ENCODE results near the gene NSF. TPM values are rescaled to one million over a fixed set of nuclear protein-coding genes. Genes with fewer than 3 reads are reported as not detected.
A peak's percentile ranks its signal among the peaks of the same experiment; 100 is the strongest.

The NSF gene
- total and polyA plus RNA-seq, 4 experiments from 2014 or later = 14.6 to 67.3 (median 43.9) TPM

DNA sequence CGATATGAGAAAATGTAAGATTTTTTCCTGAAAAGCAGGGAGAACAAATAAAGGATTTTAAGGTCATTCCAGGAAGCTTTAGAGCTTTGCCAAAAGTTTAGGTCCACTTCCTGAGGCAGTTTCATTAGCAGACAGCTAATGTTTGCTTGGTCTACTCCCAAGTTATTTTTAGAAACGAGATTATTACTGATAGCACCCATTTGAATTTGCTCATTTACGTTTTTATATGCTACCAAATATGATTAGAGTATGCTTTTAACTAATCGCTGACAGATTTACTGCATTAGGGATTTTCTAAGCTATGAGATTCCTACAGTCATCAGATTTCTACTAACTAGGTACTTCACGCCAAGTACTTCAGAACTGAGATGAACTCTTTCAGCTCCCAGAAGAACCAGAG lies 129.9 kb downstream of the NSF start:
- intact Hi-C loops (cut with micrococcal nuclease) = no loop called here
- no peaks in the 10 kb centered on the region for H3K27me3 Mint-ChIP-seq

DNA sequence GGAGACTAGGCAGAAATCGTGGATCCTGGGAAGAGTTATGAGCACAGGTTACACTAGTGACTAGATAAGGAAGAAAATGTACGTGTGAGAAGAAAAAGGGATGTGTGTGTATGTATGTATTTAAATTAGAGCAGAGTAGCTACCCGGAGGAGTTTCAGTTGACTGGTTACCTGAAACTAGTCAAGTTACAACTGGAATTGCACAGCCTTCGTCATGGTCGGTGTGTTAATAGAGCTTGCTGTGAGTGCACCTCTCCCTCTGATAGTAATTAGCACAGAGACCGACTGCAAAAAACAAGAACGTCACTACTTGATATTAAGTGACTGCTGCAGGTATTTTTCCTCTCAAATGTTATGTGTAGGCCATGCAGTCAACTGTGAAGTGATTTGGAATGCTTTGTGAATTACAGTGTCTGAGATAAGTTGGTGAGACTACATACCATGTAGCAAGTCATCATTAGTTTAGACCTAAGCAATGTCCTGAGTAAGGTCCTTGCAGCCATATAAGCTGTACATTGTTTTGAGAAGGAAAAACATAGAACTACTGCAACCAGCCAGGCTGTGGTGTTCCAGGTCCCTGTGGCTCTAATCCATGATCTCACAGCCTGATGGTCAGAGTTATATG lies 132.3 kb downstream of the NSF start:
- ChIA-PET POLR2A (ENCODE audit: partially characterized antibody) (no interaction called here), CTCF (ENCODE audit: partially characterized antibody) (no interaction called here)
- no peak for DNase-seq
- no peak overlapping the region for H3K4me3 ChIP-seq (ENCODE audit: low read length in 2 of 2)
- no peaks in the 10 kb centered on the region for H3K4me1 Mint-ChIP-seq
- H3K9me3 Mint-ChIP-seq = peaks cover 0 to 1% (median 0%) of the 10 kb centered on the region in 8 donors
- peaks cover 38 to 46% of the 10 kb centered on the region in 2 donors for H3K36me3 Mint-ChIP-seq
- H3K27me3 Mint-ChIP-seq = no peaks in the 10 kb centered on the region
- no peak overlapping the region for H3K27ac ChIP-seq (ENCODE audit: low read depth, low read length)
- H3K9me3 ChIP-seq (ENCODE audit: control insufficient read depth in 1 of 2, low read length in 2 of 2) = no peaks in the 10 kb centered on the region
- H3K27ac Mint-ChIP-seq = no peak overlapping the region
- intact Hi-C loops (cut with micrococcal nuclease) = no loop called here
- H3K27me3 ChIP-seq (ENCODE audit: insufficient read depth, low read length) = no peaks in the 10 kb centered on the region
- no peaks in the 10 kb centered on the region for H3K4me1 ChIP-seq (ENCODE audit: insufficient read depth, low read length)
- H3K36me3 ChIP-seq (ENCODE audit: insufficient read depth, low read length) = peaks cover 9% of the 10 kb centered on the region
- no peak overlapping the region for H3K4me3 Mint-ChIP-seq

More for the DNA sequence above, 129.9 kb downstream of the NSF start:
- no peak overlapping the region for H3K27ac Mint-ChIP-seq
- no peaks in the 10 kb centered on the region for H3K4me1 Mint-ChIP-seq
- ChIA-PET POLR2A (ENCODE audit: partially characterized antibody) (no interaction called here), CTCF (ENCODE audit: partially characterized antibody) (no interaction called here)
- H3K36me3 Mint-ChIP-seq = peaks cover 32 to 37% of the 10 kb centered on the region in 2 donors
- Histone ChIP-seq H3K36me3 (ENCODE audit: insufficient read depth, low read length) (peaks cover 5% of the 10 kb centered on the region), H3K4me3 (ENCODE audit: low read length in 2 of 2) (no peak overlapping the region), H3K27me3 (ENCODE audit: insufficient read depth, low read length) (no peaks in the 10 kb centered on the region), H3K9me3 (ENCODE audit: control insufficient read depth in 1 of 2, low read length in 2 of 2) (no peaks in the 10 kb centered on the region), H3K4me1 (ENCODE audit: insufficient read depth, low read length) (no peaks in the 10 kb centered on the region), H3K27ac (ENCODE audit: low read depth, low read length) (no peak overlapping the region)
- H3K4me3 Mint-ChIP-seq = no peak overlapping the region
- peaks cover 0 to 1% (median 0%) of the 10 kb centered on the region in 8 donors for H3K9me3 Mint-ChIP-seq
- DNase-seq = no peak

DNA sequence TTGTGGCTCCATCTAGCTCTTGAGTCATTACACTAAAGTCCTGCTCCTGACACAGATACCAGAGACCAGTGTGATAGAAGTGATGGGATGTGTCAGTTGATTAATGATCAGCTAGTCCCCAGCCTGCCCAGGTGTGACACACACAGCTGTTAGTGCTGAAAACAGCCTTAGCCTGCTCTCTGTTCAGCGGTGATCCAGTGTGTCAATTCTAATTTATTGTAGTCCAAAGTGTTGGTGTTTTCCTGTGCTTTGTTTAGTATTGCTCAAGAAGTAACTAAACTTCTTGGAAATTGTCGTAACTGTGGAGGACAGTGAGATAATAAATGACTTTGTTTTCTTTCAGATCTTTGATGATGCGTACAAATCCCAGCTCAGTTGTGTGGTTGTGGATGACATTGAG lies 135.7 kb downstream of the NSF start:
- ChIA-PET CTCF (ENCODE audit: partially characterized antibody) (no interaction called here), POLR2A (ENCODE audit: partially characterized antibody) (no interaction called here)
- H3K27me3 ChIP-seq (ENCODE audit: insufficient read depth, low read length) = no peaks in the 10 kb centered on the region
- peaks cover 0 to 1% (median 0%) of the 10 kb centered on the region in 8 donors for H3K9me3 Mint-ChIP-seq
- H3K27ac Mint-ChIP-seq = peak overlapping the region in 1 of 7 donors; percentile 24
- H3K4me3 ChIP-seq (ENCODE audit: low read length in 2 of 2) = no peak overlapping the region
- H3K4me1 Mint-ChIP-seq = no peaks in the 10 kb centered on the region
- H3K27me3 Mint-ChIP-seq = no peaks in the 10 kb centered on the region
- H3K36me3 ChIP-seq (ENCODE audit: insufficient read depth, low read length) = peaks cover 11% of the 10 kb centered on the region
- no peak overlapping the region for H3K27ac ChIP-seq (ENCODE audit: low read depth, low read length)
- intact Hi-C loops (cut with micrococcal nuclease) = no loop called here
- peaks cover 42 to 53% of the 10 kb centered on the region in 2 donors for H3K36me3 Mint-ChIP-seq
- no peak overlapping the region for H3K4me3 Mint-ChIP-seq
- H3K9me3 ChIP-seq (ENCODE audit: control insufficient read depth in 1 of 2, low read length in 2 of 2) = no peaks in the 10 kb centered on the region
- no peak for DNase-seq
- H3K4me1 ChIP-seq (ENCODE audit: insufficient read depth, low read length) = no peaks in the 10 kb centered on the region

DNA sequence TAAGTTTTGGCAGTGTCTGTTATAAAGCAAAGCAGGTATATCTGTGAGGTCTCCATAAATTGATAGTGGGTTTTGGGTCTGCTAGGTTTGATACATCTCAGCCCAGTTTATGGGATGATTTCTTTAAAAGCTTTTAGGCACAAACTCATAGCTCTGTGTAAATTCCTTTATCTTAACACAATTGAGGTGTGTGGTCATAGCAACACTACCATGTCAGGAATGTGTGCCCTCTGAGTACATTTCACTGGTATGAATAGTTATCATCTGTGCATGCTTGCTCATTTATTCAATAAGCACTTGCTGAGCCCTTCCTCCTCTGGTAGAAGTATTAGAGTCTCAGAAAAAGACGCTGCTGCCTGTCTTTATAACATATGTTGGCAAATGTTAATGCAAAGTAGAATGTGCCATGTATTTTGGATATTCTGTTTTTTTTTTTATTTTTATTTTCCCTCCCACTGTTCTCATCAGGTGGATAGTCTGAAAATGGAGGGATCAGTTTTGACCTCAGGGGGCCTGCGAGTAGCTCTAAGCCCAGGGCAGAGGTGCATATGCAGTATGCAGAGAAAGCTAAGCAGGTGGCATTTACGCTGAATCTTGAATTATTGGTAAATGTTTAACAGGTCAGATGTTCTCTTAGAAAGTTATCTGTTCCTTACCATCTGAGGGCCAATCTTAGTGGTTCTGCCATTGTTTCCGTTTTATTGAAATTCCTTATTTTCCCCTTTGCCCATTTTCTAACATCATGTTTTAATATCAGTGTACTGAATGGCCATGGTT lies 137.3 kb downstream of the NSF start:
- Mint-ChIP-seq H3K36me3 (peaks cover 36 to 51% of the 10 kb centered on the region in 2 donors), H3K4me1 (no peaks in the 10 kb centered on the region), H3K27me3 (no peaks in the 10 kb centered on the region), H3K9me3 (peaks cover 0 to 1% (median 0%) of the 10 kb centered on the region in 8 donors), H3K27ac (no peak overlapping the region), H3K4me3 (no peak overlapping the region)
- Histone ChIP-seq H3K27ac (ENCODE audit: low read depth, low read length) (no peak overlapping the region), H3K36me3 (ENCODE audit: insufficient read depth, low read length) (peaks cover 11% of the 10 kb centered on the region), H3K27me3 (ENCODE audit: insufficient read depth, low read length) (no peaks in the 10 kb centered on the region), H3K9me3 (ENCODE audit: control insufficient read depth in 1 of 2, low read length in 2 of 2) (no peaks in the 10 kb centered on the region), H3K4me3 (ENCODE audit: low read length in 2 of 2) (no peak overlapping the region), H3K4me1 (ENCODE audit: insufficient read depth, low read length) (no peaks in the 10 kb centered on the region)
- no peak for DNase-seq
- POLR2A ChIA-PET (ENCODE audit: partially characterized antibody) = no interaction called here
- intact Hi-C loops (cut with micrococcal nuclease) = no loop called here
- CTCF ChIA-PET (ENCODE audit: partially characterized antibody) = no interaction called here

DNA sequence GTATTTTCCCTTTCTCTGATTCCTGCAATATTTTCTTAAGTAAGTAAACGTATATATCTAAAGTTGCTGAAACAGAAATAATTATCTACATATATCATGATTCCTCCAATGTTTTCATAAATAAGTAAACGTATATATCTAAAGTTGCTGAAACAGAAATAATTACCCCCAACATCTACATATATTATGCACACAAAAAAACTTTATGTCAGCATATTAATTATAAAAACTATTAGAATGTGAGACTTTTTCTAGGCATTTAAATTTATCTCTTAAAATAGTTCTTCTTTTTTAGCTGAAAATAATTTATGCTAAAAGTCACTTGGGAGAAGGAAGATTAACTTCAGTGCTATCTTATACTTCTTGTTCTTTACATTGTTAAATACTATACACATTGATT lies 139.6 kb downstream of the NSF start:
- ChIA-PET POLR2A (ENCODE audit: partially characterized antibody) (no interaction called here), CTCF (ENCODE audit: partially characterized antibody) (interaction anchor here (1.1 kb wide), 1 partner anchor 105 kb away, joined by 3 read pairs; no protein-coding TSS in a partner anchor)
- Histone ChIP-seq H3K9me3 (ENCODE audit: control insufficient read depth in 1 of 2, low read length in 2 of 2) (no peaks in the 10 kb centered on the region), H3K27ac (ENCODE audit: low read depth, low read length) (no peak overlapping the region), H3K4me3 (ENCODE audit: low read length in 2 of 2) (no peak overlapping the region), H3K27me3 (ENCODE audit: insufficient read depth, low read length) (no peaks in the 10 kb centered on the region), H3K36me3 (ENCODE audit: insufficient read depth, low read length) (peaks cover 8% of the 10 kb centered on the region), H3K4me1 (ENCODE audit: insufficient read depth, low read length) (no peaks in the 10 kb centered on the region)
- Mint-ChIP-seq H3K27ac (no peak overlapping the region), H3K4me3 (no peak overlapping the region), H3K4me1 (no peaks in the 10 kb centered on the region), H3K9me3 (no peaks in the 10 kb centered on the region), H3K27me3 (no peaks in the 10 kb centered on the region), H3K36me3 (peaks cover 32 to 58% of the 10 kb centered on the region in 2 donors)
- intact Hi-C loops (cut with micrococcal nuclease) = no loop called here
- DNase-seq = no peak

DNA sequence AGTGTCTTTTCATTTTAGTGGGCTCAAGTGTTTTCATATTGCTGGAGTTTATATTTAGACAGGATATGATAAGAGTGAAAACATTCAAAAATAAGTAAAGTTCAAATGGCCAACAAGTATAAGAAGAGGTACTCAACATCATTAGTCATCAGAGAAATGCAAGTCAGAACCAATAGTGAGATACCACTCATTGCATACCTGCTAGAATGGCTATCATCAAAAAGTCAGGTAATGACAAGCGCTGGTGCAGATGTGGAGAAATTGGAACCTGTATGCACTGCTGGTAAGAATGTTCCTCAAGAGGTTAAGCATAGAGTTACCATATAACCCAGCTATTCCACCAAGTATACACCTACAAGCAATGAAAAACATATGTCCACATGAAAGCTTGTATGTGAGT lies 140.2 kb downstream of the NSF start:
- no peak overlapping the region for H3K4me3 Mint-ChIP-seq
- Histone ChIP-seq H3K9me3 (ENCODE audit: control insufficient read depth in 1 of 2, low read length in 2 of 2) (no peaks in the 10 kb centered on the region), H3K27me3 (ENCODE audit: insufficient read depth, low read length) (no peaks in the 10 kb centered on the region), H3K4me1 (ENCODE audit: insufficient read depth, low read length) (no peaks in the 10 kb centered on the region), H3K27ac (ENCODE audit: low read depth, low read length) (no peak overlapping the region), H3K4me3 (ENCODE audit: low read length in 2 of 2) (no peak overlapping the region), H3K36me3 (ENCODE audit: insufficient read depth, low read length) (peaks cover 8% of the 10 kb centered on the region)
- intact Hi-C loops (cut with micrococcal nuclease) = no loop called here
- H3K4me1 Mint-ChIP-seq = no peaks in the 10 kb centered on the region
- CTCF ChIA-PET (ENCODE audit: partially characterized antibody) = interaction anchor here (1.1 kb wide), 1 partner anchor 105 kb away, joined by 3 read pairs; no protein-coding TSS in a partner anchor
- POLR2A ChIA-PET (ENCODE audit: partially characterized antibody) = no interaction called here
- H3K27me3 Mint-ChIP-seq = no peaks in the 10 kb centered on the region
- no peaks in the 10 kb centered on the region for H3K9me3 Mint-ChIP-seq
- H3K36me3 Mint-ChIP-seq = peaks cover 32 to 58% of the 10 kb centered on the region in 2 donors
- DNase-seq = no peak
- H3K27ac Mint-ChIP-seq = peak overlapping the region in 1 of 7 donors; percentile 51

DNA sequence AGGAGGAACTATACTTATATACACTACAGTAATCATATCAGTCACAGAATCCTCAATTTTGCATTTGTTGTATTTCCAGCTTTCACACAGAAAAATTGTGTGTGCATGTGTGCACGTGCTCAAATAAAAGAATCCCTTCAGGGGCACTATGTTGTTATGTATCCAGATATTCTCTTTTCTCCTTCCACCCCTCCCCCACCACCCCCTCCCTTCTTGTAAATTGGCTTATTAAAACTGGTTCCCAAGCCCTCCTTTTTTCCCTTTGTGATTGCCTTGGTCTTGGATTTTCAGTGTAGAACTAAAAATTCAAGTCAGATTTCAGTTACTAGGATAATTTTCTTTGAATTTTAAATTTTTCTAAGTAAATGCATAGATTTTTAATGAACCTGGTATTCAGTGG lies 141.7 kb downstream of the NSF start:
- intact Hi-C loops (cut with micrococcal nuclease) = no loop called here
- Mint-ChIP-seq H3K4me1 (no peaks in the 10 kb centered on the region), H3K9me3 (no peaks in the 10 kb centered on the region), H3K36me3 (peaks cover 20 to 52% of the 10 kb centered on the region in 2 donors), H3K27me3 (no peaks in the 10 kb centered on the region), H3K4me3 (no peak overlapping the region), H3K27ac (no peak overlapping the region)
- Histone ChIP-seq H3K36me3 (ENCODE audit: insufficient read depth, low read length) (peaks cover 8% of the 10 kb centered on the region), H3K27ac (ENCODE audit: low read depth, low read length) (no peak overlapping the region), H3K4me3 (ENCODE audit: low read length in 2 of 2) (no peak overlapping the region), H3K9me3 (ENCODE audit: control insufficient read depth in 1 of 2, low read length in 2 of 2) (no peaks in the 10 kb centered on the region), H3K4me1 (ENCODE audit: insufficient read depth, low read length) (no peaks in the 10 kb centered on the region), H3K27me3 (ENCODE audit: insufficient read depth, low read length) (no peaks in the 10 kb centered on the region)
- ChIA-PET POLR2A (ENCODE audit: partially characterized antibody) (no interaction called here), CTCF (ENCODE audit: partially characterized antibody) (no interaction called here)
- DNase-seq = no peak

All from CD4-positive, alpha-beta memory T cell (primary cell).